HG03460 (cell line): Measurements from ENCODE around the gene NIM1K.
"Not testable (repeated sequence)": the region's sequence is repeated elsewhere in the genome, so short reads cannot be mapped to it uniquely, and the experiment has no call there.

Source experiments
- ATAC-seq: cut with Tn5 transposase; IDR thresholded peaks from one replicate; pipeline ENCODE4 v1.9.1; 2021; ENCODE audit not compliant: unreplicated experiment

Gene NIM1K

GRCh38 chr5:43227655-43228054 lies 35.6 kb downstream of the NIM1K start:
- no peak for ATAC-seq

- ATAC-seq = no peak
These were observed 38.7 kb downstream of the NIM1K start for GRCh38 chr5:43230707-43231106.

GRCh38 chr5:43231977-43232376 lies 40.0 kb downstream of the NIM1K start:
- no peak for ATAC-seq

GRCh38 chr5:43232943-43233833 lies 41.2 kb downstream of the NIM1K start:
- no peak for ATAC-seq

DNA sequence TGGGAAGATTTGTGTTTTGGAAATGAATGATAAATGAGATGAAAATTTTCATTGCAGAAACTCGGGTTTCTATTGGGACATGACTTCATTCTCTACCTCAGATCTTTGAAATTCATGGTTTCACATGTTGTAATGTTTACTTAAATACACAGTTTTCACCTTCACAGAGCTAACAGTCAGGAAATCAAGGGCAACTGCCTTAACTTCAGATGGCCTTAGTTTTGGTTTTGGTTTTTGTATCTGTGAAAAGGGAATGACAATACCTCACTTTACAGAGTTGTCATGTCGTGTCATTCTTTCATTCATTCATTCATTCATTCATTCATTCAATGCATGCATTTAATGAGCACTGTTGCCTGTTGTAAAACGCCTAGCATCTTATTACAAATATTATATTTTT lies 41.9 kb downstream of the NIM1K start:
- peak; percentile 64 for ATAC-seq

- no peak for ATAC-seq
These were observed 44.8 kb downstream of the NIM1K start for GRCh38 chr5:43236653-43237355.

DNA sequence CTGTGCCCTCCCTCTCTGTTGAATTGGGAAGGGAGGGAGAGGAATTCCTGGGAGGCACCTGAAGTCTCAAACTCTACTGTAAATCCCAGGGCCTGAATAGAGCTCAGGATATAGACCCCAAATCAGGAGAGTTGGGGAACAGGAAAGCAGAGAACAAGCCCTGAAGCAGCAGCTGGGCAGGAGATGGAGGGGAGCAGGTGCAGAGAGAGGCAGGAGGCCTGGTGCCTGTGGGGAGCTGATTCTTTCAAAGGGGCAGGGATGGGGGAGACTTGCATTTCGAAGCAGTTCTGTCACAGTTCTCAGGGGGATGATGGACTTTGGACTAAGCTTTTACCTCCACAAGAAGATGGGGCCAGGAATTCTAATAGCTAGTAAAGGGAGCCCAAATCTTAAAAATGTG lies 50.2 kb downstream of the NIM1K start:
- no peak for ATAC-seq

- no peak for ATAC-seq
These were observed 51.2 kb downstream of the NIM1K start for GRCh38 chr5:43243270-43243669.

DNA sequence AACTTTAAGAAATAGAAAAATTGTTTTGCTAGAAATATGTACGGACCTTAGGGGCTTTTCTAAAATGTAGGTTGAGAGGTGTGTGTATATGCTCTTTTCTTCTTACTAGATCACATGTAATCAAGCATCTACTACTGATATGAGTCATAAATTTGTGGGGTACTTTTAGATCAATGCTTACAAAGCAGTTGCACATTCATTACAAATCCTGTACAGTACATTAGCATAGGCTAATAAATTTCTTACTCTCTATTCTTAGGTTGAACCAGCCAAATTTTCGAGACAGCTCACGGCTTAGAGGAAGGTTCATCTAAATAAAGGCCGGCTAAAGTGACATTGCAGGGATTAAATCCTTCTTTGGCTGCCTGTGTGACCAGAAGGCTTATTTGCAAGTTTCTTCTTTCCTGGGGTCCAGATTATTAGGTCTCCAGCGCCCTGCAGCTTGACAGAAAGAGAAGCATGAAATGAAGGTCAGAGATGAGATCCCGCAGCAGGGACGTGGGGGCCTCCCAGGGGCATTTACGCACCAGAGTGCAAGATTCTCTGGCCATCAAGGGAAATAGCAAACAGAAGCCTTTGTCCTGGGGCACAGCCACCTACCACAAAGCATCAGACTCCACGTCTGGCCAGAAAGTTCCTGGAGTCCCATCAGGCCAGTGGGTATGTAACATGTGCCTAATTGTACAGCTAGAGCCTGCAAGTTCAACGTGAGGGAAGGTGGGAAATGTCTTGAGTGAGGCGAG lies 53.0 kb downstream of the NIM1K start:
- peak; percentile 68 for ATAC-seq

GRCh38 chr5:43245724-43246385 lies 53.8 kb downstream of the NIM1K start:
- ATAC-seq = peak; percentile 29

DNA sequence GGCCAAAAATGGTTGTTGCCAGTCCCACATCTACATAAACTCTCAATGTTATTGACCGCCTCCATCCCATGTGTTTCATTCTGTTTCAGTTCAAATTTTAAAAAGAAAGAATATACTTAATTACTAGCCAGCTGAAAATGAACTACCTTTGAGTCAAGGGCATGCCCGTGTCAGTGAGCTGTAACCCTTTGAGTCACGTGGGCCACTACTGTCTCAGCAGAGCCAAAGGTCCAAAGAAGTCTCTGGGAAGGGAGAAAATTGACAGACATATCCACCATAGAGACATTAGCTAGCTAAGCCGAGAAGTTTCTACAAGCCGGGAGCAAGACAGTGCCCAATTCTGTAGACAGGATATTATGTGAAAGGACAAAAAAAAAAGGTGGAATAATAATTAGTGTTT lies 59.7 kb downstream of the NIM1K start:
- ATAC-seq = no peak

GRCh38 chr5:43255704-43256103 lies 63.7 kb downstream of the NIM1K start:
- ATAC-seq = peak; percentile 59

GRCh38 chr5:43256261-43256966 lies 64.4 kb downstream of the NIM1K start:
- ATAC-seq = peak; percentile 55

DNA sequence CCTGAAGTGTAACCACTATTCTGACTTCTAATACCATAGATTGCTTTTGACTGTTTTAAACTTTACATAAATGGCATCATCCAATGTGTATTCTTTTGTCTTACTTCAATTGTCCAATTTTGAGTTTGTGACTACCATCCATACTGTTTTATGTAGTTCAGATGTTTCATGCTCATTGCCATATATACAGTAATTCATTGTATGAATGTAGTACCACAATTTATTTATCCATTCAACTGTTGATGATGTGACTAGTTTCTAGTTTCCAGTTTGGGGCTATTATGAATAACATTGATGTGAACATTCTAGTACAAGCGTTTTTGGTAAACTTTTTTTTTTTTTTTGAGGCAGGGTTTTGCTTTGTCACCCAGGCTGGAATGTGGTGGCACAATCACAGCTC lies 66.1 kb downstream of the NIM1K start:
- no peak for ATAC-seq

DNA sequence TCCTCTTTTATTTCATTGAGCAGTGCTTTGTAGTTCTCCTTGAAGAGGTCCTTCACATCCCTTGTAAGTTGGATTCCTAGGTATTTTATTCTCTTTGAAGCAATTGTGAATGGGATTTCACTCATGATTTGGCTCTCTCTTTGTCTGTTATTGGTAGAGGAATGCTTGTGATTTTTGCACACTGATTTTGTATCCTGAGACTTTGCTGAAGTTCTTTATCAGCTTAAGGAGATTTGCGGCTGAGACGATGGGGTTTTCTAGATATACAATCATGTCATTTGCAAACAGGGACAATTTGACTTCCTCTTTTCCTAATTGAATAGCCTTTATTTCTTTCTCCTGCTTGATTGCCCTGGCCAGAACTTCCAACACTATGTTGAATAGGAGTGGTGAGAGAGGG lies 70.2 kb downstream of the NIM1K start:
- not testable (repeated sequence) for ATAC-seq

- peak; percentile 70 for ATAC-seq
These were observed 76.3 kb downstream of the NIM1K start for GRCh38 chr5:43268188-43268820.

GRCh38 chr5:43270645-43271044 lies 78.6 kb downstream of the NIM1K start:
- no peak for ATAC-seq

DNA sequence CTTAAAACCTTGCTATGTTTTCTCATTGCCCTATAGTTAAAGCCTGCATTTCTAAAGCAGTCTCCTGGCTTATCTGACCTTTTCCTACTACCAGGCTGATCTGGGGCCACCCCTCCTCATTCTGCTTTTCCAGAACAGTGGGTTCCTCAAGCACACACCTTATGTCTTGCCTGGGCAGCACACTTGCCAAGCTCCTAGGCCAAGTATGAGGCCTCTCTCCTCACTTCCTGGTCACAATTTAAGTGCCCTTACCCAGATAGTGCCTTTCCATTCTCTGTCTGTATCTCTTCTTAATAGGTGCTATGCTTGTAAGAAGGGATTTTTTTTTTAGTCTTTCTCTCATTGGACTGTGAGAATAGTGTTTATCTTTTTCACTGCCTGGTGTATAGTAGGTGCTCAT lies 81.5 kb downstream of the NIM1K start:
- no peak for ATAC-seq

DNA sequence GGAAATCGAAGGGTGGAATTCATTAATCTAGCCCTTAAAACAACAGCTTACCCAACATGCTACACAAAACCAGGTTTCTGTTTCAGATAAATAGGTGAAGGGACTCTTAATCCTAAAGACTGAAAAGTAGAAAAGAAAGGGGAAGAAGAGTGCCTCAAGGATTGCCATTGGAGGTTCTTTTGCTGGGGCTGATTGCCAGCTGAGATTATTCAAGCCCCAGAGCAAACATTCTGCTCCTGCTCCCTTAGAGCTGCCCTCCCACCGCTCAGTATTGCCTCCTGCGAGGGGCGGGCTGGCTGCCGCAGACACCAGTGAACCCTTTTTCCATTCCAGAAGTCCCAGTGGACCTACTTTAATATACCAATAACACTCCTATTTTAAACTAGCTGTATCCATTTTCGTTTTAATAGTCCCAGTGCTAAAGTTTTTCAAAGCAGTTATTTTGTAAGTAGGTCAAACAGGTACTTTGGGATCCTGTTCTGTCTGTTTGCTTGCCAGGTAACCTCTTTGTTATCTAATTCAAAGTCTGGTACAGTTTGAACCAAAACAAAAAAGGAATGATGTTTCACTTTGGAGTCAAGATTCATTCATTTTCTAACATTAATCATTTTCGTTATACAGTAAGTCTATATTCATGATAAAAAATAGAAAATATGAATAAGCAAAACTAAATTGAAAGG lies 82.5 kb downstream of the NIM1K start:
- ATAC-seq = no peak
